Measurements from ENCODE around the gene GALNT13.

The GALNT13 gene

GRCh38 chr2:154173919-154174318 is 302.2 kb downstream of the GALNT13 start:
- no peak overlapping the region for H3K4me3 ChIP-seq (ENCODE audit: low read depth, low read length)
- no peak for DNase-seq (ENCODE audit: low read depth)

GRCh38 chr2:154182008-154182407 is 310.3 kb downstream of the GALNT13 start:
- H3K4me3 ChIP-seq (ENCODE audit: low read depth, low read length): no peak overlapping the region
- DNase-seq (ENCODE audit: low read depth): no peak
- no peak for TF ChIP-seq CTCF (IDR thresholded peaks at IDR 0.05; ENCODE audit: low read depth, low read length, missing control alignments)

More at GRCh38 chr2:154173919-154174318, 302.2 kb downstream of the GALNT13 start:
- TF ChIP-seq CTCF (IDR thresholded peaks at IDR 0.05; ENCODE audit: low read depth, low read length, missing control alignments): no peak

GRCh38 chr2:154187948-154188347 is 316.2 kb downstream of the GALNT13 start:
- no peak for DNase-seq (ENCODE audit: low read depth)
- TF ChIP-seq CTCF (IDR thresholded peaks at IDR 0.05; ENCODE audit: low read depth, low read length, missing control alignments): no peak
- H3K4me3 ChIP-seq (ENCODE audit: low read depth, low read length): no peak overlapping the region

GRCh38 chr2:154189953-154190352 is 318.2 kb downstream of the GALNT13 start:
- no peak for DNase-seq (ENCODE audit: low read depth)
- TF ChIP-seq CTCF (IDR thresholded peaks at IDR 0.05; ENCODE audit: low read depth, low read length, missing control alignments): no peak

GRCh38 chr2:154193246-154193645 is 321.5 kb downstream of the GALNT13 start:
- no peak overlapping the region for H3K4me3 ChIP-seq (ENCODE audit: low read depth, low read length)
- DNase-seq (ENCODE audit: low read depth): no peak
- no peak for TF ChIP-seq CTCF (IDR thresholded peaks at IDR 0.05; ENCODE audit: low read depth, low read length, missing control alignments)

More at GRCh38 chr2:154189953-154190352, 318.2 kb downstream of the GALNT13 start:
- no peak overlapping the region for H3K4me3 ChIP-seq (ENCODE audit: low read depth, low read length)

GRCh38 chr2:154194909-154195643 is 323.4 kb downstream of the GALNT13 start:
- H3K4me3 ChIP-seq (ENCODE audit: low read depth, low read length): no peak overlapping the region
- TF ChIP-seq CTCF (IDR thresholded peaks at IDR 0.05; ENCODE audit: low read depth, low read length, missing control alignments): no peak
- no peak for DNase-seq (ENCODE audit: low read depth)

- DNase-seq (ENCODE audit: low read depth): no peak
- H3K4me3 ChIP-seq (ENCODE audit: low read depth, low read length): no peak overlapping the region
- TF ChIP-seq CTCF (IDR thresholded peaks at IDR 0.05; ENCODE audit: low read depth, low read length, missing control alignments): no peak
Observed at GRCh38 chr2:154195644-154196195, 324.0 kb downstream of the GALNT13 start.

All from GM12864 (cell line).